ENCODE data around the gene TMEM53.

TMEM53 gene

GRCh38 chr1:44698138-44698537, 23.9 kb upstream of the TMEM53 start:
- in situ Hi-C loops (cut with MboI; ENCODE audit: low sequenced_read_pairs, unreplicated experiment): no loop called here
- DNase-seq (ENCODE audit: low spot score): no peak
- TF ChIP-seq, protein P1, sequence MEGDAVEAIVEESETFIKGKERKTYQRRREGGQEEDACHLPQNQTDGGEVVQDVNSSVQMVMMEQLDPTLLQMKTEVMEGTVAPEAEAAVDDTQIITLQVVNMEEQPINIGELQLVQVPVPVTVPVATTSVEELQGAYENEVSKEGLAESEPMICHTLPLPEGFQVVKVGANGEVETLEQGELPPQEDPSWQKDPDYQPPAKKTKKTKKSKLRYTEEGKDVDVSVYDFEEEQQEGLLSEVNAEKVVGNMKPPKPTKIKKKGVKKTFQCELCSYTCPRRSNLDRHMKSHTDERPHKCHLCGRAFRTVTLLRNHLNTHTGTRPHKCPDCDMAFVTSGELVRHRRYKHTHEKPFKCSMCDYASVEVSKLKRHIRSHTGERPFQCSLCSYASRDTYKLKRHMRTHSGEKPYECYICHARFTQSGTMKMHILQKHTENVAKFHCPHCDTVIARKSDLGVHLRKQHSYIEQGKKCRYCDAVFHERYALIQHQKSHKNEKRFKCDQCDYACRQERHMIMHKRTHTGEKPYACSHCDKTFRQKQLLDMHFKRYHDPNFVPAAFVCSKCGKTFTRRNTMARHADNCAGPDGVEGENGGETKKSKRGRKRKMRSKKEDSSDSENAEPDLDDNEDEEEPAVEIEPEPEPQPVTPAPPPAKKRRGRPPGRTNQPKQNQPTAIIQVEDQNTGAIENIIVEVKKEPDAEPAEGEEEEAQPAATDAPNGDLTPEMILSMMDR (IDR thresholded peaks at IDR 0.05; ENCODE audit: borderline replicate concordance, control extremely low read depth, extremely low read depth, insufficient read depth, missing control alignments): no peak

GRCh38 chr1:44696789-44697345, 22.6 kb upstream of the TMEM53 start:
- TF ChIP-seq, protein P1 (IDR thresholded peaks at IDR 0.05; ENCODE audit: borderline replicate concordance, control extremely low read depth, extremely low read depth, insufficient read depth, missing control alignments): no peak
- in situ Hi-C loops (cut with MboI; ENCODE audit: low sequenced_read_pairs, unreplicated experiment): no loop called here
- DNase-seq (ENCODE audit: low spot score): no peak

DNA sequence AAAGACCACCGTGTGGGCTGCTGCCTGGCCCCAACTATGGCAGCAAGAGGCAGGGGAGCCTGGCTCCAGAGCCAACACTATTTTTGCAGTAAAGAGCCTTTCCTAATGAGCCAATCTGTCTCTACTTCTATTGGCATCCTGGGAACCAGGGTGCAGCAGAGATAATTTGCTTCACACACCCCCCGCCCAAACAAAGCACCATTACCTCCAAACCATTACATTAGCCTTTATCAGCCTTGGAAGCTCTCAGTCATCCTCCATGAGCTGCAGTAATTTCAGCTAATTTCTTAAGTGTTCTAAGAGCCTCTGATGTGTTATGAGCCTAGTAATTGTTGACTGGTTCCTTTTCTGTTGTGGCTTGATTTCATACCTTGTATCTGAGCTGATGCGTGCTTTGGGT, 21.8 kb upstream of the TMEM53 start:
- no peak for DNase-seq (ENCODE audit: low spot score)
- TF ChIP-seq, protein P1 (IDR thresholded peaks at IDR 0.05; ENCODE audit: borderline replicate concordance, control extremely low read depth, extremely low read depth, insufficient read depth, missing control alignments): no peak
- in situ Hi-C loops (cut with MboI; ENCODE audit: low sequenced_read_pairs, unreplicated experiment): no loop called here

DNA sequence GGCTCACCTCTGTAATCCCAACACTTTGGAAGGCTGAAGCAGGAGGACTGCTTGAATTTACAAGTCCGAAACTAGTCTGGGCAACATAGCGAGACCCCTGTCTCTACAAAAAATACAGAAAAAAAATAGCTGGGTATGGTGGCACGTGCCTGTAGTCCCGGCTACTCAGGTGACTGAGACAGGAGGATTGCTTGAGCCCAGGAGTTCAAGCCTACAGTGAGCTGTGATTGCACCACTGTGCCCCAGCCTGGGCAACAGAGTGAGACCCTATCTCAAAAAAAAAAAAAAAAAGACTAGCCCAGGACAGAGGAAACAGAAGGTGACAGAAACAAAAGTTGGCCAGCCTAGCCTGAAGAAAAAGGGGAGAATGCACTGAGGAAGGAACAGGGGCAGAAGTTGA, 21.4 kb upstream of the TMEM53 start:
- TF ChIP-seq, protein P1 (IDR thresholded peaks at IDR 0.05; ENCODE audit: borderline replicate concordance, control extremely low read depth, extremely low read depth, insufficient read depth, missing control alignments): no peak
- in situ Hi-C loops (cut with MboI; ENCODE audit: low sequenced_read_pairs, unreplicated experiment): no loop called here
- DNase-seq (ENCODE audit: low spot score): no peak

DNA sequence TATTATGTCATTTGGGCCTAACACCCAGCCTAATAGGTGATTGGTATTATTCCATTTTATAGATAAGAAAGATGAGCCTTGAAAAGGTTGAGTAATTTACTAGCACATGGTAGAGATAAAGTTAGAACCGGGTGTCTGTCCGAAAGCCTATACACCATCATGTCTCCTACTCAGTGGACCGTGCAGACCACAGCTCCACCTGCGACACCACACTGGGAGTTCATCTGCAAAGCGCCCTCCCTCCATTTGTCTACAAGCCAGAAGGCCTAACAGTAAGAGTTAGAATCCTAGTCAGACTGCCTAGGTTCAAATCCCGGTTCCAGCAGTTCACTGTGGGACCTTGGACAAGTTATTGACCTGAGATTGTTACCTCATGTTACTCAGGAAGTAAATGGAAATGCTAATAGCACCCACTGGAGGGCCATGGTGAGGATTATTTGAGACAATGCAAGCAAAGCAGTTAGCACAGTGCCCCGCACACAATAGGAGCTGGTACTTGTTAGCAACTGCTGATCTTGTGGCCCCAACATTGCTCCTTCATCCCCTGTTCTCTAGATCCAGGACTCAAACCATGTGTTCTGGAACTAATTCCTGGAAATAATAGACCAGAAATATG, 20.7 kb upstream of the TMEM53 start:
- TF ChIP-seq, protein P1 (IDR thresholded peaks at IDR 0.05; ENCODE audit: borderline replicate concordance, control extremely low read depth, extremely low read depth, insufficient read depth, missing control alignments): no peak
- peak; percentile 66 for DNase-seq (ENCODE audit: low spot score)
- in situ Hi-C loops (cut with MboI; ENCODE audit: low sequenced_read_pairs, unreplicated experiment): no loop called here

GRCh38 chr1:44693900-44694299, 19.6 kb upstream of the TMEM53 start:
- TF ChIP-seq, protein P1 (IDR thresholded peaks at IDR 0.05; ENCODE audit: borderline replicate concordance, control extremely low read depth, extremely low read depth, insufficient read depth, missing control alignments): no peak
- in situ Hi-C loops (cut with MboI; ENCODE audit: low sequenced_read_pairs, unreplicated experiment): no loop called here

More at GRCh38 chr1:44693900-44694299, 19.6 kb upstream of the TMEM53 start:
- no peak for DNase-seq (ENCODE audit: low spot score)
